ENCODE measurements around the gene FMNL3.
"Not testable (repeated sequence)": the region's sequence is repeated elsewhere in the genome, so short reads cannot be mapped to it uniquely, and the experiment has no call there.

DNA sequence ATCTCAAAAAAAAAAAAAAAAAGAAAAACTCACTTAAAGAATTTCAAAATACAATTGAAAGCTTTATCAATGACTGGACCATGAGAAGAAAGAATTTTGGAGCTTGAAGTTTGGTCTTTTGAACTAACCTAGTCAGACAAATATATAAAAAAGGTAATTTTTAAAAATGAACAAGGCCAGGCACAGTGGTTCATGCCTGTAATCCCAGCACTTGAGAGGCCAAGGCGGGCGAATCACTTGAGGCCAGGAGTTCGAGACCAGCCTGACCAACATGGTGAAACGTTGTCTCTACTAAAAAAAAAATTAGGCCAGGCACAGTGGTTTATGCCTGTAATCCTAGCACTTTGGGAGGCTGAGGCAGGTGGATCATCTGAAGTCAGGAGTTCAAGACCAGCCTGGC lies 96.4 kb downstream of the FMNL3 start:
- TF ChIP-seq, protein P1, sequence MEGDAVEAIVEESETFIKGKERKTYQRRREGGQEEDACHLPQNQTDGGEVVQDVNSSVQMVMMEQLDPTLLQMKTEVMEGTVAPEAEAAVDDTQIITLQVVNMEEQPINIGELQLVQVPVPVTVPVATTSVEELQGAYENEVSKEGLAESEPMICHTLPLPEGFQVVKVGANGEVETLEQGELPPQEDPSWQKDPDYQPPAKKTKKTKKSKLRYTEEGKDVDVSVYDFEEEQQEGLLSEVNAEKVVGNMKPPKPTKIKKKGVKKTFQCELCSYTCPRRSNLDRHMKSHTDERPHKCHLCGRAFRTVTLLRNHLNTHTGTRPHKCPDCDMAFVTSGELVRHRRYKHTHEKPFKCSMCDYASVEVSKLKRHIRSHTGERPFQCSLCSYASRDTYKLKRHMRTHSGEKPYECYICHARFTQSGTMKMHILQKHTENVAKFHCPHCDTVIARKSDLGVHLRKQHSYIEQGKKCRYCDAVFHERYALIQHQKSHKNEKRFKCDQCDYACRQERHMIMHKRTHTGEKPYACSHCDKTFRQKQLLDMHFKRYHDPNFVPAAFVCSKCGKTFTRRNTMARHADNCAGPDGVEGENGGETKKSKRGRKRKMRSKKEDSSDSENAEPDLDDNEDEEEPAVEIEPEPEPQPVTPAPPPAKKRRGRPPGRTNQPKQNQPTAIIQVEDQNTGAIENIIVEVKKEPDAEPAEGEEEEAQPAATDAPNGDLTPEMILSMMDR (IDR thresholded peaks at IDR 0.05): not testable (repeated sequence)
- TF ChIP-seq POLR2A (IDR thresholded peaks at IDR 0.05; ENCODE audit: low read depth); POLR2AphosphoS5 (IDR thresholded peaks at IDR 0.05); EP300 (IDR thresholded peaks at IDR 0.05): not testable (repeated sequence)

All from esophagus muscularis mucosa (tissue), 4 donors.